Activated CD8-positive, alpha-beta memory T cell treated with anti-CD3 and anti-CD28 coated beads, Interleukin-2, amount 50 U/mL, for 24 hours (primary cell): ENCODE measurements around the gene TMEM254.
A peak's percentile ranks its signal among the peaks of the same experiment; 100 is the strongest.
"Not testable (repeated sequence)": the region's sequence is repeated elsewhere in the genome, so short reads cannot be mapped to it uniquely, and the experiment has no call there.

Experiments
- DNase-seq: peaks from one replicate; pipeline ENCODE4 v3.0.0-alpha.2; 2020; ENCODE audit errors: extremely low read depth

The TMEM254 gene

GRCh38 chr10:80078448-80079311 lies at the start of gene TMEM254:
Gene TMEM254 (plus strand): TSS chr10:80078665. CDS start chr10:80078700, 35 bp downstream.
- DNase-seq = peak; percentile 79

DNA sequence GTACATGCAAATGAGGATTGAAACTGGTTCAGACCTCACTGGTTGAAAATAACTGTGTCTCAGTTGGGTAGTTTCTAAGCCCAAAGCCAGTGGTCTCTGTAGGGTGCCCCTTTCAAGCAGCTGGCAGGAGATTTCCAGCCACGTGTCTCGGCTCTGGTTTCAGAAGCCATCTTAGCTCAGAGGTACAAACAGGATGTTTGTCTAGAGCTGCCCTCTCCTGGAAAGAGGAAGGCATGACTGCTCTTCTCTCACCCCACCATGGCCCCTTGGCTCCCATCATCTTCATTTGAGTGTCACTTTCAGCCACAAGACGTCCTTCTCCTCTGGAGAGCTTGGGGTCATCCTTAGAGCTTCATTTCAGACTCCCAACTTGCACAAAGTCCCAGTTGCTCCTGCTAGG lies 49.3 kb upstream of the TMEM254 start:
- not testable (repeated sequence) for DNase-seq

DNA sequence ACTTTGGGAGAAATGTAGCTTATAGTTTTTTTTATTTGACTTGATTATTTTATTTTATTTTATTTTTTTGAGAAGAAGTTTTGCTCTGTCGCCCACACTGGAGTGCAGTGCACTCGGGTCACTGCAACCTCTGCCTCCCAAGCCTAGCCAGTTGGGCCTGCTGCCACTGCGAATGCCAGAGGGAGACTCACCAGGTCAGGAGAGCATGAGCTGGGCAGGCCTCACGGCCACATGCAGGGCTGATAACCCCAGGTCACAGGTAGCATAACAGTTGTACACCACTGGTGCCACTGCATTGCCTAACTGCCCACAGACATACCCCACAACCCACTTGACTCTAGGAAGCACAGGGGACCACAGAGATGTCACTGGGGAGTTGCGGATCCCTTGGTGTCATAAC lies 48.6 kb upstream of the TMEM254 start:
- not testable (repeated sequence) for DNase-seq

DNA sequence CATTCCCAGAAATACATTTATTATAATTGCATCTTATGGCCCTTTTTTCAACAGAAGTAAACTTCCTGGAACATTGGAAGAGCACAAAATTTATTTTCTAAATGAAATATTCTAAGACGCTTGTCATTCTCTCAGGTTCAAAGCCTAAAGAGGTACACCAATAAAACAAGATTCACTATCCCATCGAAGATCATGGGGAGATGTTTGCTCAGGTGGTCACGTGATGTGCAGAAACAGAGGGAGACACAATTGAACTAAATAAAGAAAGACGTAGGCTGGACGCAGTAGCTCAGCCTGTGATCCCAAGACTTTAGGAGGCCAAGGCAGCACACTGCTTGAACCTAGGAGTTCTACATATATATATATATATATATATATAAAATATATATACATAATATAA lies 46.0 kb upstream of the TMEM254 start:
- DNase-seq = no peak

DNA sequence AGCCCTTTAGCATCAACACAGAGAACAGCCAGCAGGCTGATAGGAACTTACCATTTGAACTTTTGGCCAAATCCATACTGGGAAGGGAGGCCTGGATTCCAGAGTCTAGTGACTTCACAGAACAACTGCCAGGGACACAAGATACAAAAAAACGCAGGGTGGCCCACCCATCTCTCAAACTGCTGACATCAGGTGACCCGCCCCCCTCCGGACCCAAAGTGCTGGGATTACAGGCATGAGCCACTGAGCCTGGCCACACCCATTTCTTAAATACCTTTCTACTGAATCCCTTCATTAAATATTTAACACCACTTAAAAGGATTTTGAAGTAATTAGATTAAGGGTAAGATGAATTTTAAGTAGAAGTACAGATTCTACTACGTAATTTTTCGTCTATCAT lies 43.7 kb upstream of the TMEM254 start:
- not testable (repeated sequence) for DNase-seq

GRCh38 chr10:80035430-80035829 lies 43.0 kb upstream of the TMEM254 start:
- not testable (repeated sequence) for DNase-seq

GRCh38 chr10:80036921-80037500 lies 41.5 kb upstream of the TMEM254 start:
- not testable (repeated sequence) for DNase-seq

- DNase-seq = not testable (repeated sequence)
Measured at GRCh38 chr10:80038226-80038625, 40.2 kb upstream of the TMEM254 start.

DNA sequence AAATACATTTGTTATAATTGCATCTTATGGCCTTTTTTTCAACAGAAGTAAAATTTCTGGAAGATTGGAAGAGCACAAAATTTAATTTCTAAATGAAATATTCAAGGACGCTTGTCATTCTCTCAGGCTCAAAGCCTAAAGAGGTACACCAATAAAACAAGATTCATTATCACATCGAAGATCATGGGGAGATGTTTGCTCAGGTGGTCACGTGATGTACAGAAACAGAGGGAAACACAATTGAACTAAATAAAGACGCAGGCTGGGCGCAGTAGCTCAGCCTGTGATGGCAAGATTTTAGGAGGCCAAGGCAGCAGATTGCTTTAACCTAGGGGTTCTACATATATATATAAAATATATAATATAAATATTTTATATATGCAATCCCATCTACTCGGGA lies 37.3 kb upstream of the TMEM254 start:
- DNase-seq = no peak

DNA sequence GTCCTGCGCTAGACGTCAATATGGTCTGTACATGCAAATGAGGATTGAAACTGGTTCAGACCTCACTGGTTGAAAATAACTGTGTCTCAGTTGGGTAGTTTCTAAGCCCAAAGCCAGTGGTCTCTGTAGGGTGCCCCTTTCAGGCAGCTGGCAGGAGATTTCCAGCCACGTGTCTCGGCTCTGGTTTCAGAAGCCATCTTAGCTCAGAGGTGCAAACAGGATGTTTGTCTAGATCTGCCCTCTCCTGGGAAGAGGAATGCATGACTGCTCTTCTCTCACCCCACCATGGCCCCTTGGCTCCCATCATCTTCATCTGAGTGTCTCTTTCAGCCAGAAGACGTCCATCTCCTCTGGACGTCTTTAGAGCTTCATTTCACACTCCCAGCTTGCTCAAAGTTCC lies 33.5 kb upstream of the TMEM254 start:
- not testable (repeated sequence) for DNase-seq

DNA sequence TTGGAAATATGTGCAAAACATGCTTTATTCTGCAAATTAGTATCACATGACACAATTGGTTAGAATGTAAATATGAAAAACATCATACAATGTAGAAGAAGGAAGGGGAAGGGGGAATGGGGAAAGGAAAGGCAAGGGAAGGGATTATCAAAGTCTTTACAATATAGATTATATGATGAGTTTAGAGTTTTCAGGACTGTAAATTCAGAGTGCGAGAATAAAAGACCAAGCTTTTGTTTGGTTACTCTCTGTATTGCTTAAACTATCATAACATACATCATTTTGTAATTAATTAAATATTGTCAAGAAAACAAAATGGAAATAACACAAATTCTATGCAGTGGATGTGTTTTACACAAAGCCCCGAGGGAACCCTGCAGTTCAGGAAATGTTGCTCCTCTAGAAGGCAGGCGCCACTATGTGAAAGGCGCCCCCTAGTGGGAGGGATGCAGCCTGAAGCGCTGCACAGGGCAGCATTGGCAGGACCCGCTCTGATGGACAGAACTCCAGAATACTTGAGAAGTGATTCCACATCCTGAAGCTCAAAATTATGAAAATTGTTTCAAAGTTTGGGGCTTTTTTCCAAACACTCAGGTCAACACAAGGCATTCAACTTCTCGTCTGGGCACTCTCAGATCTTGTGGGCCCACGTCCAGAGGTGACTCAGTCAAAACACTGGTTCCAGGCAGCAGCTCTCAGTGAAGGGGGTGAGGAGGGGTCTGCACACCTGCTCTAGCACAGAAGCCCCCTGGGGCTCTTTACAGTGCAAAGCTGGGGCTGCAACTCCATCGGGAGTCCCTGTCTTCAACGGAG lies 31.6 kb upstream of the TMEM254 start:
- DNase-seq = peak; percentile 44

DNA sequence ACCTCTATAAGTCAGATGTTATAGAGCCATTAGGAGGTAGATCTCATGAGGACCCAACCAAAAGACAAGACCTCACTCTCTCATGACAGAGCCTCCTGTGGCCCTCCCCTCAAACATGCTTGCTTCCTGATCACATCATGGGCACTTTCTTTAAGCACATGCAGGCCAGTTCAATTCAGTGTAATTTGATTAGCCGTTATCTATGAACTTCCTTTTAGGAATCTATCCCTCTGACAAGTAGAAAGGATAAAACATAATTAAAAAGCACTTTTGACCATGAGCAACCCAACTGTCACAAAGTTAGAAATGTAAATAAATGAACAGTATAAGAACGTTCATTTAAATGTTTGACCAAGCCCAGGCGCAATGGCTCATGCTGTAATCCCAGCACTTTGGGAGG lies 27.7 kb upstream of the TMEM254 start:
- DNase-seq = no peak

- no peak for DNase-seq
Measured at GRCh38 chr10:80051993-80052392, 26.5 kb upstream of the TMEM254 start.

- DNase-seq = no peak
Measured at GRCh38 chr10:80055760-80056159, 22.7 kb upstream of the TMEM254 start.

GRCh38 chr10:80057171-80057570 lies 21.3 kb upstream of the TMEM254 start:
- no peak for DNase-seq

- DNase-seq = no peak
Measured at GRCh38 chr10:80064120-80064886, 14.2 kb upstream of the TMEM254 start.

DNA sequence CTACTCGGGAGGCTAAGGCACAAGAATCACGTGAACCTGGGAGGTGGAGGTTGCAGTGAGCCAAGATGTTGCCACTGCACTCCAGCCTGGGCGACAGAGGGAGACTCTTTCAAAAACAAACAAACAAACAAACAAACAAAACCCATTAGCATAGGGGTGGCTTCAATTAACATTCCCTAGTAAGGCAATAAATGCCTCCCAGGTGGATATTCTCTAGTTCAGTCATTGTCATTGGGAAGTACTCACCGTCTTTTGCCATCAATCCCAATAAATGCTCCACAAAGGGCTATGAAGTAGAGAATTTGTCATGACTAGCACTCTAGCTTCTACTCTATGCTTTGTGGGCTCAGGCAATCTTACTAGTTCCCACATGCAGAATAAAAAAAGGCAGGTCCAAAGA lies 11.7 kb upstream of the TMEM254 start:
- no peak for DNase-seq

DNA sequence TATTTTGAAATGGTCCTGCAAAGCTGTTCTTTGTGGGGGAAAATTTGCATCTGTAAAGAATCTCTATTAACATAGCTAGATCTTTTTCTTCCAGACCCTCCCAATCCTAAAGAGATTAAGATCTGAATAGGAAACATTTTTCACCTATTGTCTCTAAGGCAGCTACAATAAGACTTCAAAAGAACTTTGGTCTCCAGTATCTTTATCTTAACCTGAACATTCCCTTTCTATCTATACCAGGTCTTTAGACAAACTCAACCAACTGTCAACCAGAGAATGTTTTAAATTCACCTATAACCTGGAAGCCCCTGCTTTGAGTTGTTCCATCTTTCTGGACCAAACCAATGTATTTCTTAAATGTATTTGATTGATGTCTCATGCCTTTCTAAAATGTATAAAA lies 10.6 kb upstream of the TMEM254 start:
- not testable (repeated sequence) for DNase-seq

DNA sequence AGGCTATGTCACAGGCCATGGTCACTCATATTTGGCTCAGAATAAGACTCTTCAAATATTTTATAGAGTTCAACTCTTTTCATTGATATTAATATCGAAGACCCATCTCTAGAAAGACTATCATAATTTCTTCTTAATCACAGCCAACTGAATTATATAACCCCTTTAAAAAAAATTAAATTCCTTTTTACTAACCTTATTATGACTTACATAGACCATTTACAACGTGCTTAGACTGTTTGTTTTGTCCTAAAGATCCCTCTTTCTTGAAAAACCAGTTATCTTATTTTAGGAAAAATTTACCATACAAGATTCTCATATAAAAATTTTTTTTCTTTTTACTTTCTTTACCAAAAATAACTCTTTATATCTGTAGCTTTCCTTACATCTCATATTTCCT lies 10.2 kb upstream of the TMEM254 start:
- no peak for DNase-seq

GRCh38 chr10:80070057-80070456 lies 8.4 kb upstream of the TMEM254 start:
- no peak for DNase-seq

DNA sequence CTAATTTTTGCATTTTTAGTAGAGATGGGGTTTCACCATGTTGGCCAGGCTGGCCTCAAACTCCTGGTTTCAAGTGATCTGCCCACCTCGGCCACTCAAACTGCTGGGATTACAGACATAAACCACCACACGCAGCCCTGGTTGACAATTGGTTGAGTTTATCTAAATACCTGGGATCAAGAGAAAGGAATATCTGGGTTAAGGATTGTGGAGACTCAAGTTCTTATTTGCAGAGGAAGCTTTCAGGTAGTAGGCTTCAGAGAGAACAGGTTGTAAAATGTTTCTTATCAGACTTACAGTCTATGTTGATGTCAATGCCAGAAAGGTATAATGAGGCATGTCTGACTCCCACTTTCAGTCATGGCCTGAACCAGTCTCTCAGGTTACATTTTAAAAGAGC lies 5.9 kb upstream of the TMEM254 start:
- no peak for DNase-seq

DNA sequence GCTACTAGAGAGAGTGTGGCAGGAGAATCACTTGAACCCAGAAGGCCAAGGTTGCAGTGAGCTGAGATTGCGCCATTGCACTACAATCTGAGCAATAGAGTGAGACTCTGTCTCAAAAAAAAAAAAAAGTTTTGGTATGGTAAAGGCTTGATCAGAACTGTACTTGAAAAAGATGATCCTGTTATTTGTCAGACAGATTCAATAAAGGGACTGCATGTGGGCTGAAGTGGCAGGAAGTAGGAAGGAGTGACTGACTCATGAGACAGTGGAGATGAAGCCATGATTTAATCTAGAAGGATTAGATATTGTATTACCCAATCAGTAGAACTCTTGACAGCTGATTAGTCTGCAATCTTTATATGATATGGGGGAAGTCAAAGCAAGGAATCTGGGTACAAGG lies 2.7 kb upstream of the TMEM254 start:
- DNase-seq = no peak
